K562 (cell line): ENCODE measurements around the gene PRDX2. TPM values are rescaled to one million over a fixed set of nuclear protein-coding genes. Genes with fewer than 3 reads are reported as not detected.

Experiments
- BACH1 ChIP-seq: fragments of 200-800 bp; sonication (Bioruptor generic); IDR thresholded peaks from 2 replicates; pipeline ENCODE4 v1.6.1; 2016; ENCODE audit warnings: missing genetic modification characterization, missing compliant biosample characterization
- ESRRB ChIP-seq: fragments of 250-450 bp; sonication (Bioruptor Pico); IDR thresholded peaks from 2 replicates; pipeline ENCODE4 v1.5.0; 2020; ENCODE audit warnings: mild to moderate bottlenecking, moderate library complexity, borderline replicate concordance
- KLF1 ChIP-seq: fragments of 450-650 bp; IDR thresholded peaks from 2 replicates; pipeline ENCODE4 v1.6.1; 2016; ENCODE audit warnings: missing genetic modification characterization, missing compliant biosample characterization
- L3MBTL2 ChIP-seq: fragments of 450-650 bp; IDR thresholded peaks from 2 replicates; pipeline ENCODE4 v1.6.1; 2016; ENCODE audit warnings: mild to moderate bottlenecking, moderate library complexity
- NEUROD1 ChIP-seq: fragments of 150-350 bp; IDR thresholded peaks from 2 replicates; pipeline ENCODE4 v1.6.1; 2014; ENCODE audit warnings: borderline replicate concordance, low read length, low read depth; ENCODE audit not compliant: partially characterized antibody
- PPARD ChIP-seq: fragments of 250-450 bp; sonication (Bioruptor Pico); IDR thresholded peaks from 2 replicates; pipeline ENCODE4 v1.8.0; 2022; ENCODE audit warnings: inconsistent platforms, mild to moderate bottlenecking, moderate library complexity
- RBM22 ChIP-seq: fragments of 200-400 bp; formaldehyde crosslinking; IDR thresholded peaks from 2 replicates; pipeline ENCODE4 v1.6.1; 2018; ENCODE audit warnings: low read length, low read depth; ENCODE audit not compliant: poor library complexity, severe bottlenecking
- SIN3A ChIP-seq, 2 experiments: fragments of 150-350 bp in 1 of 2; IDR thresholded peaks; 2 replicates each; pipeline ENCODE4 v1.6.1; 2011 to 2016; ENCODE audit warnings: borderline replicate concordance in 2 of 2, low read depth in 2 of 2, low read length in 2 of 2, mild to moderate bottlenecking in 2 of 2, moderate library complexity in 2 of 2; ENCODE audit not compliant: control insufficient read depth in 1 of 2
- YBX1 ChIP-seq: fragments of 450-650 bp; IDR thresholded peaks from 2 replicates; pipeline ENCODE4 v1.7.1; 2016; ENCODE audit warnings: mild to moderate bottlenecking
- polyA plus RNA-seq, 8 experiments: library from polyadenylated mRNA; depleted of rRNA in 4 of 8; stranded (reverse) in 5 of 8; unstranded in 3 of 8; fragments of >200 nt; fragmentation: Nextera tagmentation in 2 of 8; fragmentation: Illumina TruSeq in 1 of 8; extraction: Ambion mirVana in 2 of 8; extraction: Trizol in 1 of 8; gene quantifications; 2 replicates each; pipeline versions ENCODE4 v1.2.1 to v1.2.3, GENCODE V29; 2011 to 2014; ENCODE audit warnings: inconsistent platforms in 1 of 8, missing spikeins in 1 of 8
- total RNA-seq, 7 experiments: library from RNA; depleted of rRNA in 6 of 7; stranded (reverse); fragments of >200 nt in 6 of 7; fragmentation: Illumina TruSeq in 2 of 7; extraction: Trizol in 2 of 7; gene quantifications; 2 replicates each; pipeline versions ENCODE4 v1.2.1 to v1.2.3, GENCODE V29; 2011 to 2021; ENCODE audit warnings: low replicate concordance in 1 of 7
- TF ChIP-seq, protein P1 (sequence below), 2 experiments: fragments of 200-800 bp in 1 of 2; sonication (Bioruptor generic) in 1 of 2; sonication (generic) in 1 of 2; formaldehyde crosslinking in 1 of 2; IDR thresholded peaks in 1 of 2; conservative IDR thresholded peaks in 1 of 2; 2 replicates each; pipeline versions ENCODE4 v1.5.0 to v1.6.1; 2016 to 2020; ENCODE audit warnings: missing compliant biosample characterization in 1 of 2, missing genetic modification characterization in 1 of 2, missing genetic modification reagents in 1 of 2
- TF ChIP-seq, protein P2 (sequence below), 3 experiments: IDR thresholded peaks in 2 of 3; conservative IDR thresholded peaks in 1 of 3; 2 replicates each; pipeline ENCODE4 v1.5.1; 2011 to 2012; ENCODE audit warnings: low read length in 3 of 3, mild to moderate bottlenecking in 3 of 3, control low read depth in 2 of 3, improper control_type of control experiment in 1 of 3, inconsistent platforms in 1 of 3, low read depth in 1 of 3, mixed read lengths in 1 of 3, moderate library complexity in 1 of 3; ENCODE audit not compliant: insufficient read depth in 2 of 3
- TF ChIP-seq, protein P3 (sequence below), 2 experiments: fragments of 450-650 bp; formaldehyde crosslinking in 1 of 2; IDR thresholded peaks; 2 replicates each; pipeline versions ENCODE4 v1.4.0 to v1.6.1; 2014 to 2020; ENCODE audit warnings: mild to moderate bottlenecking in 2 of 2, borderline replicate concordance in 1 of 2, low read depth in 1 of 2

The PRDX2 gene
- total and polyA plus RNA-seq, 9 of the 15 experiments (the other 6 are each of a cell fraction or from before 2014, with no cell fraction given) = 206 to 1,183 (median 415) TPM

DNA sequence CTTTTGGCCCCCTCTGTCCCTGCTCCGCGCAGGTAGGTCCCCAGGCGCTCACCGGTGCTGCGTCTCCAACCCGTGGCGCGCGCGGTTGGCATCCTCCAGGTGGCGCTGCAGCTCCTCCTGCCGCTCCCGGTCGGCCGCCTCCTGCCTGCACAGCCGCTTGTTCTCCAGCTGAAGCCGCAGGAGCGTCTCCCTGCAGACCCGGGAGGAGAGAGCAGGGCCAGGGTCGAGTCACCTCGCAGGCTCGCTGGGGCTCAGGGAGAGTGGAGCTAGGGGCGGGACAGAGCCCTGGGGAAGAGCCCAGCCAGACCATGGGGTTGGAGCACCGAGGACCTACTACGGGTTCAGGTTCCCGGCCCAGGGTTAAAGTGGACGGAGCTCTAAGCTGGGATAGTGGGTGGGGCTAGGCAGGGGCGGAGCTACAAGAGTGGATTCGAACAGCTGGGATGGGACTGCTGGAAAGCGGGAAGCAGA is 35.5 kb downstream of the PRDX2 start (continued):
- TF ChIP-seq, protein P1, sequence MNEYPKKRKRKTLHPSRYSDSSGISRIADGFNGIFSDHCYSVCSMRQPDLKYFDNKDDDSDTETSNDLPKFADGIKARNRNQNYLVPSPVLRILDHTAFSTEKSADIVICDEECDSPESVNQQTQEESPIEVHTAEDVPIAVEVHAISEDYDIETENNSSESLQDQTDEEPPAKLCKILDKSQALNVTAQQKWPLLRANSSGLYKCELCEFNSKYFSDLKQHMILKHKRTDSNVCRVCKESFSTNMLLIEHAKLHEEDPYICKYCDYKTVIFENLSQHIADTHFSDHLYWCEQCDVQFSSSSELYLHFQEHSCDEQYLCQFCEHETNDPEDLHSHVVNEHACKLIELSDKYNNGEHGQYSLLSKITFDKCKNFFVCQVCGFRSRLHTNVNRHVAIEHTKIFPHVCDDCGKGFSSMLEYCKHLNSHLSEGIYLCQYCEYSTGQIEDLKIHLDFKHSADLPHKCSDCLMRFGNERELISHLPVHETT (CRISPR knock-in tag; conservative IDR thresholded peaks at IDR 0.05 in 1 of 2, IDR thresholded peaks at IDR 0.05 in 1 of 2) = no peak
- TF ChIP-seq, protein P2, sequence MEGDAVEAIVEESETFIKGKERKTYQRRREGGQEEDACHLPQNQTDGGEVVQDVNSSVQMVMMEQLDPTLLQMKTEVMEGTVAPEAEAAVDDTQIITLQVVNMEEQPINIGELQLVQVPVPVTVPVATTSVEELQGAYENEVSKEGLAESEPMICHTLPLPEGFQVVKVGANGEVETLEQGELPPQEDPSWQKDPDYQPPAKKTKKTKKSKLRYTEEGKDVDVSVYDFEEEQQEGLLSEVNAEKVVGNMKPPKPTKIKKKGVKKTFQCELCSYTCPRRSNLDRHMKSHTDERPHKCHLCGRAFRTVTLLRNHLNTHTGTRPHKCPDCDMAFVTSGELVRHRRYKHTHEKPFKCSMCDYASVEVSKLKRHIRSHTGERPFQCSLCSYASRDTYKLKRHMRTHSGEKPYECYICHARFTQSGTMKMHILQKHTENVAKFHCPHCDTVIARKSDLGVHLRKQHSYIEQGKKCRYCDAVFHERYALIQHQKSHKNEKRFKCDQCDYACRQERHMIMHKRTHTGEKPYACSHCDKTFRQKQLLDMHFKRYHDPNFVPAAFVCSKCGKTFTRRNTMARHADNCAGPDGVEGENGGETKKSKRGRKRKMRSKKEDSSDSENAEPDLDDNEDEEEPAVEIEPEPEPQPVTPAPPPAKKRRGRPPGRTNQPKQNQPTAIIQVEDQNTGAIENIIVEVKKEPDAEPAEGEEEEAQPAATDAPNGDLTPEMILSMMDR (IDR thresholded peaks at IDR 0.05 in 2 of 3, conservative IDR thresholded peaks at IDR 0.05 in 1 of 3; ENCODE audit: insufficient read depth in 2 of 3, low read depth in 1 of 3, low read length in 3 of 3) = peak; percentile 51 to 92 (median 58); a peak in 5 of 6 replicates
- no peak for TF ChIP-seq SIN3A (IDR thresholded peaks at IDR 0.05; ENCODE audit: borderline replicate concordance in 2 of 2, control insufficient read depth in 1 of 2, low read depth in 2 of 2, low read length in 2 of 2)
- no peak for TF ChIP-seq RBM22
- peak; percentile 75; the same call in 1 of the 2 replicates for TF ChIP-seq KLF1
- no peak for TF ChIP-seq BACH1 (tag)
- no peak for TF ChIP-seq ESRRB
- TF ChIP-seq NEUROD1 = no peak
- TF ChIP-seq L3MBTL2 = no peak
- TF ChIP-seq PPARD (CRISPR knock-in tag) = no peak
- no peak for TF ChIP-seq YBX1
- TF ChIP-seq, protein P3, sequence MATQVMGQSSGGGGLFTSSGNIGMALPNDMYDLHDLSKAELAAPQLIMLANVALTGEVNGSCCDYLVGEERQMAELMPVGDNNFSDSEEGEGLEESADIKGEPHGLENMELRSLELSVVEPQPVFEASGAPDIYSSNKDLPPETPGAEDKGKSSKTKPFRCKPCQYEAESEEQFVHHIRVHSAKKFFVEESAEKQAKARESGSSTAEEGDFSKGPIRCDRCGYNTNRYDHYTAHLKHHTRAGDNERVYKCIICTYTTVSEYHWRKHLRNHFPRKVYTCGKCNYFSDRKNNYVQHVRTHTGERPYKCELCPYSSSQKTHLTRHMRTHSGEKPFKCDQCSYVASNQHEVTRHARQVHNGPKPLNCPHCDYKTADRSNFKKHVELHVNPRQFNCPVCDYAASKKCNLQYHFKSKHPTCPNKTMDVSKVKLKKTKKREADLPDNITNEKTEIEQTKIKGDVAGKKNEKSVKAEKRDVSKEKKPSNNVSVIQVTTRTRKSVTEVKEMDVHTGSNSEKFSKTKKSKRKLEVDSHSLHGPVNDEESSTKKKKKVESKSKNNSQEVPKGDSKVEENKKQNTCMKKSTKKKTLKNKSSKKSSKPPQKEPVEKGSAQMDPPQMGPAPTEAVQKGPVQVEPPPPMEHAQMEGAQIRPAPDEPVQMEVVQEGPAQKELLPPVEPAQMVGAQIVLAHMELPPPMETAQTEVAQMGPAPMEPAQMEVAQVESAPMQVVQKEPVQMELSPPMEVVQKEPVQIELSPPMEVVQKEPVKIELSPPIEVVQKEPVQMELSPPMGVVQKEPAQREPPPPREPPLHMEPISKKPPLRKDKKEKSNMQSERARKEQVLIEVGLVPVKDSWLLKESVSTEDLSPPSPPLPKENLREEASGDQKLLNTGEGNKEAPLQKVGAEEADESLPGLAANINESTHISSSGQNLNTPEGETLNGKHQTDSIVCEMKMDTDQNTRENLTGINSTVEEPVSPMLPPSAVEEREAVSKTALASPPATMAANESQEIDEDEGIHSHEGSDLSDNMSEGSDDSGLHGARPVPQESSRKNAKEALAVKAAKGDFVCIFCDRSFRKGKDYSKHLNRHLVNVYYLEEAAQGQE (IDR thresholded peaks at IDR 0.05; ENCODE audit: borderline replicate concordance) = peak; percentile 50; the same call in 1 of the 2 replicates
- TF ChIP-seq, protein P3 (CRISPR knock-in tag; IDR thresholded peaks at IDR 0.05; ENCODE audit: low read depth) = no peak
